Stimulated activated CD4-positive, alpha-beta T cell treated with anti-CD3 and anti-CD28 coated beads, Interleukin-12 subunit alpha, Interleukin-12 subunit beta, amount 100 ng/mL, for 48 hours (primary cell): ENCODE data around the gene COL6A5.

ENCODE experiments used
- DNase-seq, 3 donors: peaks; one replicate each; pipeline ENCODE4 v3.0.0-alpha.2; 2020; ENCODE audit warnings: low read depth in 2 of 3, low spot score in 1 of 3

COL6A5 gene

GRCh38 chr3:130516645-130517512 lies 171.4 kb downstream of the COL6A5 start, which contains the start of gene COL6A6:
Gene COL6A6, plus strand, starts transcription at chr3:130517177. Its CDS starts 43,188 bp downstream, at chr3:130560365.
- DNase-seq = no peak

- DNase-seq = no peak
These were observed 172.1 kb downstream of the COL6A5 start for GRCh38 chr3:130517602-130518001.

GRCh38 chr3:130519754-130520153 lies 174.3 kb downstream of the COL6A5 start:
- no peak for DNase-seq

- no peak for DNase-seq
These were observed 176.9 kb downstream of the COL6A5 start for GRCh38 chr3:130522399-130522798.

GRCh38 chr3:130527426-130527825 lies 182.0 kb downstream of the COL6A5 start:
- no peak for DNase-seq

- DNase-seq = no peak
These were observed 182.6 kb downstream of the COL6A5 start for GRCh38 chr3:130528120-130528519.

- DNase-seq = no peak
These were observed 184.2 kb downstream of the COL6A5 start for GRCh38 chr3:130529486-130530215.

- DNase-seq = no peak
These were observed 187.8 kb downstream of the COL6A5 start for GRCh38 chr3:130533247-130533646.
